HG03097 (cell line): ENCODE results near the gene GABRG3.

Experiments
- ATAC-seq: cut with Tn5 transposase; IDR thresholded peaks from one replicate; pipeline ENCODE4 v1.9.1; 2021; ENCODE audit not compliant: unreplicated experiment, low FRiP score

Gene GABRG3

DNA sequence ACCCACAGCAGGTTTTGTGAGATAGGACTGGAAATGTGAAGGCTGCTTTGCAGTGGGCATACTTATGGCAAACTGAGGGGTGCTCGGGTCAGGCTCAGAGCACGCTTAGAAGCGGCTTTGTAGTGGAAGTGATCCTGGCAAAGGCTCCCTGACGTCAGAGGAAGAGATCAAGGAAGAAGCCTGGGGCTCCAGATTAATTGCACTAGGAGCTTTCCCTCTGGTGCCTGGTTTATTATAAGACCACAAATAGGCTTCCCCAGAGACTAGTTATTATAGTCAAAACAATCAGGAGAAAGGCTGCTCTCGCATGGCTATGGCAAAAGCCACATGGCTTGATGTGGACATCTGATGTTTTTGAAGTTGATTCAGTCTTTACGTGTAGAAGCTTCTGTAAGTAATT, 515.1 kb downstream of the GABRG3 start:
- ATAC-seq = no peak

DNA sequence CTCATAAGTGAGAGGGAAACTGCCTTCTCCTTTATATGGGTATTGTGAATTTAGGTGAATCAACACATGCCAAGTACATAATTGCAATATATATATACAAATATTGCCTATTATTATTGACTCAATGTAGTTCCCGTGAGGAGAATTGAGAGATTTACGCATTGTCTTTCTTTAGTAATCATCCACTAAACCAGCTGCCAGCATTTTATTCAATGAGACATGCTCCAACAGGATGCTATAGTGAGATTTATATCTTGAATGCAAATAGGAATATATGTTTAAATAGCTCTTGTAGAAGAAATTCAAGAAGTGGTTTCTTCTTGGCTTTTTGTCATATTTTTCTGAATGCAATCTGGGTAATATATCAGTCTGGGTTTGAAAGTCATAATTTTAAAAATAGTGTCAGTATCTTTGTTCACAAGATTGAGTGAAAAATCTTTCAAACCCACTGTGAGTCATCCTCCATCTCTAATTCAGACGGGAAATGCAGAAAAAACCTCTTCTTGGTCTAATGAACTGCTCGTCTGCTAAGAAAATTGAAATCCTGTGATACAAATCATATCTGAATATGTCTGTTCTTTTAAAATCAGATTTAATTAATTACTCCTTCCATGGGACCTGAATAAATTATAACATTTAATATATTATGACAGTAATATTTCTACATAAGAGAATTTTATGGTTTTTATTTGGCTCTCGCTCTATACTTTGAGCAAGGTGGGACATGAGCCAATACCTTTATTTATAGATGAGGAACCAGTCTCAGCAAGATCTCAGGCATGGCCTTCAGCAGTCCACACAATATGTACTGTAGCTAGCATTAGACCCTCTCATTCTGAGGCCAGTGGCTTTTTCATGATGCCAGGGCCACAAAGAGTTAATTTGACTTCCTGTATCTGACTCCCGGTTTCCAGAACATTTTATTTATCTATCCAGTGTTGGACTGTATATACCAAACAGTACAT, 516.0 kb downstream of the GABRG3 start:
- no peak for ATAC-seq

DNA sequence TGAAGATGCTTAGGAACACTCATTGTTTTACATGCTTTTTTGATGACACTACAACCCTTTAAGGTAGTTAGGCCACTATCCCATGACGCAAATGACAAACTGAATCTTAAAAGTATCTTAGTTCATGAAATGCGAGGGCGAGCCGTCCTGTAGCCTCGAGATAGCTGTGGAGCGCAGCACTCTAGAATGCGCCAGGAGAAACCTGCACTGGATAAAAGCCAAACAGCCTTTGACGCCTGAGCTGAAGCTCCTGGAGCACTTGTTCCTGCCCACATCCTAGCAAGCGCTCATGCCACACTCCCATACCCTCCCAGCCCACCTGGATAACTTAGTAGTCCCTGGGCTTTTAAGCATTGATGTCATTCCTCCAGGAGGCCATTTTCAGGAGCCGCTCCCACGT, 516.9 kb downstream of the GABRG3 start:
- ATAC-seq = no peak

DNA sequence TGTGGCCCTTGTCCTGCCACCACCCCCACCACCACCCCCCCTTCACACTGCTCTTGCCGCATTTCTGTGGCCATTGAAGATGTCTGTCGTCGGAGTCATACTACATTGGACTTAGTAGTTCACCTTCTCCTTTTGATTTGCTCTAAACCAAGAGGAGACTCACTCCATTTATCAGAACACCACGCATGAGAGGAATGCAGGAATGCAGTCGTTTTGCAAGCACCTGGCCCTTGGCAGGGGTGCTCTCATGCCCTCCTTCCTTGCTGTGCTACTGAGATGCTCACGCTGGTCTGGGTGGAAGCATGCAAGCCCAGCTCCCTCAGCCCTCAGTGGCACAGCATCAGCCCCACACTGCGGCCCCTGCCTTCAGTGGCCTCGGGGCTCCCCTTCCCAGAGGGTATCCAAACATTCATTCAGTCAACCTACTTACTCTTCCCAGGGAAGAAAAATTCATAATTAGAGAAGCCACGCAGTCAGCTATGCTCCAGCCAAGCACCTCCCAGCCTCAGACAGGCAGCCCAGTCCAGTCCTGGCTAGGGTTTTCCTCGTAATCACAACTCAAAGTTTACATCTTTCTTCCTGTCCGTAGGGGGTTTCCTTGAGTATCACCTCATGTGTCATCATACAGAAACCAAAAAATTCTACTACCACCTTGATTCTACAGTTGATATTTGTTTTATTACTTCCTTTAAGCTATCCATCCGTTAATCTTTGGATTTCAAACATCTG, 520.0 kb downstream of the GABRG3 start:
- no peak for ATAC-seq

DNA sequence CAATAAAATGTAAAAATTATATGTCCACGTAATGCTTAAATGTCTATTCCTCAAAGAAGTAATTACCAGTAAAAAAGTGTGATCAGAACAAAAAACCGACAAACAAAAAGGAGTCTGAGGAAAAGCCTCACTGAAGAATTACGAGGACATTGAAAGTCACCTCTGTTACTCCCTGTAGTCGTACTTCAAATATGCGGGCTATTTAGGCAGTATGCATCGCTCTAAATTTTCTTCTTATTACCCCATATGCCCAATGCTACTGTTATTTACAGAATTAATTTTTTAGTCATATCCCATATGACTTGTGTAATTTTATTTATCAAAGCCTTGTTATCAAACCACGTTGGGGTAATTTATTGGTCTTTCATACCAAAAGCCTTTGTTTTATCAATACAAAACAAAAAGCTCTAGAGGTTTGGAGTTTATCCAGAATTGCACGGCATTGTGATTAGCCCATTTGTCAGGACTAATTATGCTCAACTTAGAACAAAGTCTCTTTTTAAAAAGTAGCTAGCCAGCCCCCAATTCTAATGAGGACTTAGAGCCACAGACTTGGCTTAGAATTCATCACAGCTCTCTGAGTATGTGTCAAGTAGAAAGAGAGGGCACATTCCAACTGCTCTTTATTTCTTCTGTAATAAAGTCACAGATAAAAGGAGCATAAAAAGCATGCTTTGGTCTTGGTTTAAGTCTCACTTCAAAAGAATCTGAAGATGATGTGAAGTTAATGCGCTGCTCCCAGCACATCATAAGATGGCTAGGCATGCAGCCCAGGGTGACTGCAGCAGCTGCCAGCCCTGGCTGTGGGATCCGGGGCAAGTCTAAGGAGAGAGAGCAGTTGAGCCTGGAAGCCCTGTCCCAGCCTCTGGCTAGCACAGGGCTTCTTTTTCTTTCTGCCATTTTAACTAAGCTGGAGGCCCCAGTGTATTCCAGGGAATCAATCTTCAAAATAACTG, 521.0 kb downstream of the GABRG3 start:
- ATAC-seq = no peak

DNA sequence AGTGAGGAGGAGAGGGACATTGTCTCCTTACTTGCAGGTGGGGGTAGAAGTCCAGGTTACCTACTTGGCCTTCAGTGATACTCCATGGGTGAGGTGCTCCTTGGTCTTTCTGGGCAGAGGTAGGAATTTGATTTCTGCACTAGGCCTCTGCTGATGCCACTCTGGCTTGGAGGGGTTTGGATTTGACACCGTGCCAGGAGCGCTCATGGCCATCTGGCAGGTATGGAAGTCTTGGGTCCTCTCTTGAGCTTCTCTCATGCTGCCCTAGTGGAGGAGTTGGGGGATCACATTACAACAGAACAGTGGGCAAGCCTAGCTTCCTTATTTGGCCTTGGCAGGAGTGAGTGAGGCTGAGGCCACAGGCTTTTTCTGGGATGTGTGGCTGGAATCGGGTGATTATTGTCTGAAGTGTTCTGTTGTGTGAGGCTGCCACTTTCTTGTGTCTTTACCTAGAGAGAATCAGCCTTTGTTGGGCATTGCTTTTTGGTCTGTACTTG, 525.0 kb downstream of the GABRG3 start:
- no peak for ATAC-seq

DNA sequence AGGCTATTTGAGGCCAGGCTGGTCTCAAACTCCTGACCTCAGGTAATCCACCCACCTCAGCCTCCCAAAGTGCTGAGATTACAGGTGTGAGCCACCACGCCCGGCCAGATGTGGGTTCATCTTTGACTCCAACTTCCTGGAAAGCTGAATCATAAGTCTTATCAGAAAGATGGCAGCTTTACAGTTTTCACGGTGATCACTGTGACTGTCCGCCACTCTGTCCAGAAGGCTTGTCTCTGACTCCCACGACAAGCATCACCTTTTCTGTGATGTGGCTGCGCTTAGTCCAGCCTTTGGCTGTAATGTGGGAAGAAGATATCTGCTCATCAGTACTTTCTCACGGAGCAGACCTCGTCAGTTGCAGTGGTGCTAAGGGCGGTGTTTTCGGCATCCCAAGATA, 527.7 kb downstream of the GABRG3 start:
- no peak for ATAC-seq

DNA sequence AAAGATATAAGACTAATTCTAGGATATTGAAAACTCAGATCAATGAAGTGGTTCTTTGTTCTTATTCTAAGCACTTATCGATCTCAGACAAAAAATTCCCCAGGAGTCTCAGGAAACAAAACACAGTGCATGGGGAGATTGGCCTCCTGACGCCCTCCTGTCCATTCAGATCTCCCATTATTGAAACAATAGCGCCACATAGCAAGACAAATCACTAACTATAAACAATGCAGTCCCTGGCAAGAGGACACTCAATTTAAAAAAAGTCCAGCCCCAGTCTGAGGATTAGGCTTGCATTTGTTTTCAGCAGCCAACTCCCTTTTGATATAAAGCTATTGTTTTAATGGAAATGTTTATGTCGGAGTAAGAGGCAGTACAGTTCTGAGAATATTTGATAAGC, 528.2 kb downstream of the GABRG3 start:
- no peak for ATAC-seq

DNA sequence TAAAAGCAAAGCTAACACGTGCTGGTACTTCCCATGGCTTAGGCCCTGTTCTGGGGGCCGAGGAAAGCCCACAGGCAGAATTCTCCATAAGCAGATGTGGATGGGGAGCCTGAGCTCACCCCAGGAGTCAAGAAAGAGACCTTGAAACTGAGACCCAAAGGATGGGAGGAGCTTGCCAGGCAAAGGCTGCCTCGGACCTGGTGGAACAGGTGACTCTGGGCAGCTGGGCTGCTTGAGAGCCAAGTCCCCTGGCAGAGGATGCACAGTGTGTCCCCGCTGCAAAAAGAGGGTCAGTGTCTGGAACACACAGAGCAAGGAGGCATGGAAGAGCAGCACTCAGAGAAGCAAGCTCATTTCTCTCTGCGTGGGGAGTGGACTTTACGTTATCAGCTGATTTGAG, 528.7 kb downstream of the GABRG3 start:
- no peak for ATAC-seq

DNA sequence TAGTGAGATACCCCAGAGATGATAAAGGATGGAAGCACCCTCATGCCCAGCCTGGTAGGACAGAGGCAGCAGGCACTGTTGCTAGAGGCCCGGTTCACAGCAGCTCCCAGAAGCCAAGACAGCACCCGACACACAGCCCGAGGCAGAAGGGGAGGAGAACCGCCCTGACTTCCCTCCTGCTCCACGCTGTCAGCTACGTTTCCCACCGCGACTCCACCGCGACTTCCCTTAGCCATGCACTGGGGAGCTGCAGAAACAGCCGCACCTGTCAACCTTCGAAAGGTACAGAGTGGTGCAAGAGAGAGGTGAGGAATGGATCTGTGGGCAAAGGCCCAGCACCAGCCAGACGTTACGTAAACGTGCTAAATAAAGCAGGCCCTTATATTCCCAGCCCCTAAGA, 529.2 kb downstream of the GABRG3 start:
- no peak for ATAC-seq

DNA sequence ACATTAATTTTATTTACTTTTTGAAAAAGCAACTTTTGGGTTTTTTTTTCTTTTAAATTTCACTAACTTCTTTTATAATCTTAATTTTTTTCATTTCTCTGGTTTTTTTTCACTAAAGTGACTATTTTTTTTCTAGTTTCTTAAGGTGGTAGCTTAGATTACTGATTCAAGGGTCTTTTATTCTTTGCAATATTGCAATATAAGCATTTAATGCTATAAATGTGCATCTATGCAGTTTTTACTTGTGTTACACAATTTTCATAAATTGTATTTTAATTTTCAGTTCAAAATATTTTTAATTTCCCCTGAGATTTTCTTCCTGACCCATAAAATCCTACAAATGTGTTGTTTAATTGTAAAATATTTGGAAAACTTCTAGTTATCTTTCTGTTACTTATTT, 535.8 kb downstream of the GABRG3 start:
- no peak for ATAC-seq

DNA sequence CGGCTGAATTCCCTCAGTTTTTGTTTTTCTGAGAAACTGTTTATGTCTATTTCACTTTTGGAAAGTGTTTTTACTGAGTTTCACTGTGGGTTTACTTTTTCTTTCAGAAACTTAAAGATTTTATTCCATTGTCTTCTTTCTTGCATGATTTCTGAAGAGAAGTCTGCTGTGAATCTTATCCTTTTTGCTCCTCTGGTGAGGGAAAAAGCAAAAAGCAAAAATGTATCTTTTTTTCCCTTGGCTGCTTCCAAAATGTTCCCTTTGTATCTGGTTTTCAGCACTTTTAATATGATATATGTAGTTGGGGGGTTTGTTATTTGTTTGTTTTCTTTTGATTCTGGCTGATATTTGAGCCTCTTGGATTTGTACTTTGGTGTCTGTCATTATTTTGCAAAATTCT, 538.0 kb downstream of the GABRG3 start:
- no peak for ATAC-seq

DNA sequence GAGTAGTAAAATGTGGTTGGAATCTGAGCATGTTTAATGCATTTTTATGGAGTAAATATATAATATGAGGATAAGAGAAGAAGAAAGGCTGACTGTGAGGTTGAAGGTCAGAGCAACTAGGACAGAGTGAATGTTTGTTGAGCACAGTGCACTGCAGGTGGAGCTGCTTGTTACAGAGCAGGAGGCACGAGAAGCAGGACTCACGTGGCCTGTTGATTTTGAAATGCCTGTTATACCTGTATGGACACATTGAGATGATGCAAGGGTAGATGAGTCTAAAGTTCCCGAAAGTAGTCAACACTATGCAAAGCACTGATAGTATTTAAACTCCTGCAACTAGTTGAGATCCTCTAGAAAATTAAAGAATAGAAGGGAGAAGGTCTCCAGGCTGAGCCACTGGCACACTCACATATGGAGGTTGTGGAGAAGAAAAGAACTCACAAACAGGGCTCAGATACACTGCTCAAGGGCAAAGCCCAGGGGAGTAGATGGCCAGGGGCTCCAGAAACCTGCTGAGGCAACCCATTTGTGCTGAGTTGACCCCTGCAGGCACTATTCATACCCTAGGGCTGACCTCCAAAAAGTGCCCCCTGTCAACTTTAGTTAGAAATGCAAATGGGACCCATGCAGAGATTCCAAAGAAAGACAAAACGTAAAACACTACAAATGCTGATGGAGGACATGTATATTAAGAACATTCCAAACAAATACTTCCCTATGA, 541.5 kb downstream of the GABRG3 start:
- ATAC-seq = no peak

DNA sequence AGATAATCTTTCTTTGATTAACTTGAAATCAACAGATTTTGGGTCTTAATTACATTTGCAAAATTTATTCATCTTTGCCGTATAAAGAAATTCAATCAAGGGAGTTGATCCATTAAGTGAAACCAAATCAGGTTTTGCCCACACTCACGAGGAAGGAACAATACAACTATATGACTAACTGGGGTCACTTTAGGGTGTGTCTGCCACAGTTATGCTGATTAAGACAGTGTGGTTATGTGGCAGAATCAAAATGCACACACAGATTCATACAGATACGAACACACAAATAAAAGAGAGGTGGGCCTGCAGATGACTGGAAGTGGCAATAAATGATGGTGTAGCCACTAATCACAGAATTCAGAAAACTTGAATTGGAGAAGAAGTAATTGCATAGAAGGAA, 543.5 kb downstream of the GABRG3 start:
- ATAC-seq = no peak

DNA sequence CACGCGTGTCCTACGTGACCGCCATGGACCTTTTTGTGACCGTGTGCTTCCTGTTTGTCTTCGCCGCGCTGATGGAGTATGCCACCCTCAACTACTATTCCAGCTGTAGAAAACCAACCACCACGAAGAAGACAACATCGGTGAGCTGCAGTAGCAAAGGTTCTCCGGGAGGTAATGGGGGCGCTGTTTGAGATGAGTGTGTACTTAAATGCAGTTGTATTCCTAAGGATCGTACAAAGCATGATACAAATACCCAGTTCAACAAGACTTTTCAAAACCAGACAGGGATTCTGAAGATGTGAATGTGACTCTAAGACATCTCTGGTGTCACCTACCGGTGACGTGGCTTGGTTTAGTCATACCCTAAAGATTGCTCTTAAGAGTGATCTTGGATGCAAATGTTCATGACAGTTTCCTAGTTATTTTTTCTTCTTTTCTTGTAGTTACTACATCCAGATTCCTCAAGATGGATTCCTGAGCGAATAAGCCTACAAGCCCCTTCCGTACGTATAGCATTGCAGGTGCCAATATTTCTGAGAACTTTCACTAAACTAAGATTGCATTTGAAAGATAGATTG, 556.6 kb downstream of the GABRG3 start:
- no peak for ATAC-seq

DNA sequence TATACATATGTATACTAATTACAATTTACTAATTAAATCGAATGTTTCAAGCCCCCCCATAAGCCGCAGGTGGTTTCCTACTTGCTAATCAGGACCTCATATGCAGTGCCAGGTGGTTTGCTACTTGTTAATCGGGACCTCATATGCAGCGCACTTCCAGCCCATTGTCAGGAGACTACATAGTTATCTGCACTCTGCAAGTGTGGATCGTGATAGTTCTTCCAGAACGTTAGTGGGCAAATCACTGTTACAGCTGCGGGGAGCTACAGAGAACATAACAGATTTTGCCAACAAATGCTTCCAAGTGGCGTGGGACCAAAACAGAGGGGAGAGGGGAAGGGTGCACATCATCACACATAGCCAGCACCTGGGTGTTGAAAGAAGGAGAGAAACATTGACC, 558.4 kb downstream of the GABRG3 start:
- ATAC-seq = no peak

DNA sequence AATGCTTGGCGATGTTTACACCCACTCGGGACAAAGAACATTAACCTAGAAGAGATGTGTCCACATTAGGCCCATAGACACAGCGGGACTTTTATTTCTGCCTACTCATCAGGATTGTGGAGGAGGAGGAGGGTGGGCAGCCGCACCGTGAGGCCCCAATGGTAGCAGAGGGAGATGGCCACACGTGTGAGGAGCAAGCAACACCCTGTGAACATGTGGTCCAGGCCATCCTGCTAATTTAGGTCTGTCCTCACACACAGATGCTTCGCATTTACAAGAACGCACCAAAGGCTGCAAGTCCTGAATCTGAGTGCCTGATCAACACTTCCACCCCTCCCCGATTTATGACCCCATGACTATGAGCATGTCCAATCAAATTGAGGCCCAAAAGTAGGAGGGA, 560.0 kb downstream of the GABRG3 start:
- ATAC-seq = no peak

DNA sequence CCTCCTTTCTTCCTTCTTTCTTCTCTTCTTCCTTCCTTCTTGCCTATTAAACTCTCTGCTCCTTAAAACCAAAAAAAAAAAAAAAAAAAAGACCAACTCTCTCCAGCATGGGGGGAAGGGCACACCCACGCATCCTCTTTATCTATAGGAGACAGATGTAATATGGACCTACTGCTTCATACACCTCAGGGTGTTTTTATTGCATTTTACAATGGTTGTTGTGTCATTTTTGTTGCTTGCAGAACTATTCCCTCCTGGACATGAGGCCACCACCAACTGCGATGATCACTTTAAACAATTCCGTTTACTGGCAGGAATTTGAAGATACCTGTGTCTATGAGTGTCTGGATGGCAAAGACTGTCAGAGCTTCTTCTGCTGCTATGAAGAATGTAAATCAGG, 561.4 kb downstream of the GABRG3 start:
- no peak for ATAC-seq

DNA sequence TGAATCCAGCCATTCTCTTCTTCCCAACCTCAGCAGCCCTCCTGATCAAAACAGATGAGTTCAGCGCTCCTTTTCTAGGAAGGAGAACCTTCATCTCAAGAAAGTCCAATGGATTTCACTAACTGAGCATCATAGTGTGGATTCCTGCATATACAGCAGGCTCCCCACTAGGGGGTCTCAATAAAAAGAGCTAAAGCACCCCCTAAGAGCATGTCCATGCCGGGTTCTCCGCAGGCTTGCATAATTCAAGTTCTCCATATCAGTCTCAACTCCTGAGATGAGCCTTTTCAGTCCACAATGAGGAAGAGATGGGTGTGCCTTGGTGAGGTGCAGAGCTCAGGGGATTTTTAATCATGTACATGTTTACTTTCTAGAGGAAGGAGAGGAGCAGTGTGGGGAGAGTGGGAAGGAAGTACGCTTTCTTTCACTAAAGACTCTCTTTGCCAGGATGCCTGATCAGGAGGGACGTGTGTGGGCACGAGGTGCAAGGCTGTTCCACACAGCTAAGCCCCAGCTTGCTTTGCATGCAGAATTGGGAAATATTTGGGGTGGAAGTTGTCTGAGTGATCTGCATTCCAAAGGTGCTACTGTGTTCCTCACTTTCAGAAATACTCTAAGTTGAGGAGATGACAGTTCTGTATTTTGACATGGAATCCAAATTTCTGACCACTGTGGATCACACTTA, 564.6 kb downstream of the GABRG3 start:
- no peak for ATAC-seq
